HG02763 (cell line): ENCODE measurements around the gene HIPK2.

Experiments used
- ATAC-seq: cut with Tn5 transposase; IDR thresholded peaks from one replicate; pipeline ENCODE4 v1.9.1; 2021; ENCODE audit warnings: mild to moderate bottlenecking, moderate library complexity; ENCODE audit not compliant: unreplicated experiment

HIPK2 gene

GRCh38 chr7:139777948-139778841, at the start of gene HIPK2:
TSS of gene HIPK2 (minus strand) at chr7:139777998. CDS start at chr7:139777623, 375 bp downstream.
- peak; percentile 46 for ATAC-seq

GRCh38 chr7:139827042-139827441, 49.2 kb upstream of the HIPK2 start:
- ATAC-seq: no peak

- ATAC-seq: no peak
These were observed 48.0 kb upstream of the HIPK2 start for GRCh38 chr7:139825666-139826290.

- ATAC-seq: no peak
These were observed 46.2 kb upstream of the HIPK2 start for GRCh38 chr7:139823959-139824521.

- ATAC-seq: no peak
These were observed 45.1 kb upstream of the HIPK2 start for GRCh38 chr7:139822855-139823254.

- ATAC-seq: no peak
These were observed 43.7 kb upstream of the HIPK2 start for GRCh38 chr7:139821349-139822105.

GRCh38 chr7:139820089-139820488, 42.3 kb upstream of the HIPK2 start:
- ATAC-seq: no peak

GRCh38 chr7:139817249-139817648, 39.5 kb upstream of the HIPK2 start:
- no peak for ATAC-seq

- ATAC-seq: no peak
These were observed 35.9 kb upstream of the HIPK2 start for GRCh38 chr7:139813689-139814088.

- ATAC-seq: no peak
These were observed 35.4 kb upstream of the HIPK2 start for GRCh38 chr7:139813151-139813550.

- no peak for ATAC-seq
These were observed 33.3 kb upstream of the HIPK2 start for GRCh38 chr7:139811066-139811465.

- ATAC-seq: no peak
These were observed 31.1 kb upstream of the HIPK2 start for GRCh38 chr7:139808846-139809442.

- no peak for ATAC-seq
These were observed 30.6 kb upstream of the HIPK2 start for GRCh38 chr7:139808427-139808826.

- no peak for ATAC-seq
These were observed 29.2 kb upstream of the HIPK2 start for GRCh38 chr7:139807009-139807408.

GRCh38 chr7:139804571-139804970, 26.8 kb upstream of the HIPK2 start:
- no peak for ATAC-seq

- no peak for ATAC-seq
These were observed 21.8 kb upstream of the HIPK2 start for GRCh38 chr7:139799586-139799985.

- ATAC-seq: no peak
These were observed 21.1 kb upstream of the HIPK2 start for GRCh38 chr7:139798892-139799291.

GRCh38 chr7:139798221-139798620, 20.4 kb upstream of the HIPK2 start:
- peak; percentile 60 for ATAC-seq

GRCh38 chr7:139797607-139798006, 19.8 kb upstream of the HIPK2 start:
- ATAC-seq: no peak

GRCh38 chr7:139791316-139791715, 13.5 kb upstream of the HIPK2 start:
- ATAC-seq: no peak

- no peak for ATAC-seq
These were observed 6.8 kb upstream of the HIPK2 start for GRCh38 chr7:139784648-139785047.
